HAP-1 (cell line): ENCODE results near the gene NECTIN4.

Source experiments
- DNase-seq, 2 experiments: peaks; one replicate each; pipeline ENCODE4 v3.0.0-alpha.2; 2016 to 2020; ENCODE audit warnings: low spot score in 2 of 2
- H3K27me3 ChIP-seq: fragments of 250-450 bp; sonication (Bioruptor Pico); 2 replicates; pipeline ENCODE4 v1.5.1; 2020; ENCODE audit warnings: low read depth, mild to moderate bottlenecking, moderate library complexity
- H3K36me3 ChIP-seq: fragments of 250-450 bp; sonication (Bioruptor Pico); replicated peaks from 2 replicates; pipeline ENCODE4 v1.5.1; 2020; ENCODE audit warnings: mild to moderate bottlenecking
- H3K4me1 ChIP-seq: fragments of 250-450 bp; sonication (Bioruptor Pico); 2 replicates; pipeline ENCODE4 v1.5.1; 2020; ENCODE audit warnings: mild to moderate bottlenecking
- H3K4me3 ChIP-seq: fragments of 250-450 bp; sonication (Bioruptor Pico); 2 replicates; pipeline ENCODE4 v1.5.1; 2020; ENCODE audit warnings: mild to moderate bottlenecking, moderate library complexity
- H3K9me3 ChIP-seq: fragments of 250-450 bp; sonication (Bioruptor Pico); 2 replicates; pipeline ENCODE4 v1.5.1; 2020; ENCODE audit warnings: mild to moderate bottlenecking, moderate library complexity
- in situ Hi-C: fragments of 300-500 bp; cut with MboI; formaldehyde crosslinking; loops from 3 replicates; pipeline ENCODE4 v1.14.3; 2020; ENCODE audit warnings: low sequenced_read_pairs, inconsistent platforms, mixed read lengths

NECTIN4 gene

GRCh38 chr1:161047436-161048420 lies 41.6 kb downstream of the NECTIN4 start:
- H3K9me3 ChIP-seq: peaks cover 9% of the 10 kb centered on the region
- peaks cover 6% of the 10 kb centered on the region for H3K36me3 ChIP-seq
- no peak overlapping the region for H3K4me3 ChIP-seq
- H3K4me1 ChIP-seq: peaks cover 9% of the 10 kb centered on the region
- DNase-seq: no peak
- H3K27me3 ChIP-seq: no peaks in the 10 kb centered on the region
- in situ Hi-C loops: no loop called here

- H3K4me1 ChIP-seq: peaks cover 9% of the 10 kb centered on the region
- peaks cover 9% of the 10 kb centered on the region for H3K9me3 ChIP-seq
- H3K27me3 ChIP-seq: no peaks in the 10 kb centered on the region
- H3K36me3 ChIP-seq: peaks cover 14% of the 10 kb centered on the region
- no peak overlapping the region for H3K4me3 ChIP-seq
- no peak for DNase-seq
- in situ Hi-C loops: no loop called here
Observed at GRCh38 chr1:161046605-161047228, 42.6 kb downstream of the NECTIN4 start.

- H3K36me3 ChIP-seq: peaks cover 22% of the 10 kb centered on the region
Observed at GRCh38 chr1:161045736-161046604, 43.4 kb downstream of the NECTIN4 start, which contains the start of gene USF1. Gene USF1, minus strand, starts transcription at chr1:161045977. Its CDS starts 2,702 bp downstream, at chr1:161043275.

GRCh38 chr1:161044908-161045735 lies 44.2 kb downstream of the NECTIN4 start:
- H3K36me3 ChIP-seq: peaks cover 30% of the 10 kb centered on the region
- no peaks in the 10 kb centered on the region for H3K27me3 ChIP-seq
- in situ Hi-C loops: no loop called here

More at GRCh38 chr1:161045736-161046604, 43.4 kb downstream of the NECTIN4 start, which contains the start of gene USF1:
- peaks cover 9% of the 10 kb centered on the region for H3K9me3 ChIP-seq
- H3K4me1 ChIP-seq: peaks cover 9% of the 10 kb centered on the region
- no peaks in the 10 kb centered on the region for H3K27me3 ChIP-seq
- peak within 1 kb of the TSS; percentile 65 for H3K4me3 ChIP-seq
- in situ Hi-C loops: no loop called here
- DNase-seq: peak; percentile 91 to 93

GRCh38 chr1:161044535-161044907 lies 44.8 kb downstream of the NECTIN4 start:
- in situ Hi-C loops: no loop called here
- peak; percentile 19 to 43 for DNase-seq
- peaks cover 36% of the 10 kb centered on the region for H3K36me3 ChIP-seq
- H3K27me3 ChIP-seq: no peaks in the 10 kb centered on the region
- peaks cover 9% of the 10 kb centered on the region for H3K9me3 ChIP-seq
- peak overlapping the region; percentile 65 for H3K4me3 ChIP-seq
- peaks cover 9% of the 10 kb centered on the region for H3K4me1 ChIP-seq

More at GRCh38 chr1:161044908-161045735, 44.2 kb downstream of the NECTIN4 start:
- Histone ChIP-seq H3K4me1 (peaks cover 9% of the 10 kb centered on the region), H3K4me3 (peak overlapping the region; percentile 65), H3K9me3 (peaks cover 9% of the 10 kb centered on the region)
- peak; percentile 73 to 80 for DNase-seq

- no peaks in the 10 kb centered on the region for H3K9me3 ChIP-seq
- no peak overlapping the region for H3K4me3 ChIP-seq
- H3K36me3 ChIP-seq: peaks cover 38% of the 10 kb centered on the region
- peaks cover 15% of the 10 kb centered on the region for H3K4me1 ChIP-seq
- no peaks in the 10 kb centered on the region for H3K27me3 ChIP-seq
- no peak for DNase-seq
- in situ Hi-C loops: no loop called here
Observed at GRCh38 chr1:161039546-161039945, 49.8 kb downstream of the NECTIN4 start.

- peaks cover 38% of the 10 kb centered on the region for H3K36me3 ChIP-seq
- no peaks in the 10 kb centered on the region for H3K27me3 ChIP-seq
Observed at GRCh38 chr1:161039154-161039545, 50.2 kb downstream of the NECTIN4 start.

GRCh38 chr1:161038523-161039153 lies 50.7 kb downstream of the NECTIN4 start, which contains the start of gene TSTD1:
Gene TSTD1, minus strand, starts transcription at chr1:161038964. Its CDS starts 75 bp downstream, at chr1:161038889.
- DNase-seq: no peak
- H3K36me3 ChIP-seq: peaks cover 38% of the 10 kb centered on the region
- no peak within 1 kb of the TSS for H3K4me3 ChIP-seq
- in situ Hi-C loops: no loop called here
- H3K4me1 ChIP-seq: peaks cover 10% of the 10 kb centered on the region
- no peaks in the 10 kb centered on the region for H3K27me3 ChIP-seq
- no peaks in the 10 kb centered on the region for H3K9me3 ChIP-seq

More at GRCh38 chr1:161039154-161039545, 50.2 kb downstream of the NECTIN4 start:
- DNase-seq: no peak
- Histone ChIP-seq H3K9me3 (no peaks in the 10 kb centered on the region), H3K4me3 (no peak overlapping the region), H3K4me1 (peaks cover 11% of the 10 kb centered on the region)
- in situ Hi-C loops: no loop called here

- no peak overlapping the region for H3K4me3 ChIP-seq
- H3K27me3 ChIP-seq: no peaks in the 10 kb centered on the region
- H3K36me3 ChIP-seq: peaks cover 34% of the 10 kb centered on the region
- in situ Hi-C loops: no loop called here
- no peaks in the 10 kb centered on the region for H3K9me3 ChIP-seq
- H3K4me1 ChIP-seq: peaks cover 10% of the 10 kb centered on the region
- DNase-seq: no peak
Observed at GRCh38 chr1:161037661-161038522, 51.5 kb downstream of the NECTIN4 start.

GRCh38 chr1:161033751-161034150 lies 55.6 kb downstream of the NECTIN4 start:
- Histone ChIP-seq H3K4me3 (no peak overlapping the region), H3K36me3 (no peaks in the 10 kb centered on the region), H3K27me3 (no peaks in the 10 kb centered on the region), H3K9me3 (no peaks in the 10 kb centered on the region), H3K4me1 (peaks cover 10% of the 10 kb centered on the region)
- no peak for DNase-seq
- in situ Hi-C loops: no loop called here

GRCh38 chr1:161032409-161032808 lies 56.9 kb downstream of the NECTIN4 start:
- Histone ChIP-seq H3K9me3 (no peaks in the 10 kb centered on the region; the same call in 1 of the 2 replicates), H3K27me3 (no peaks in the 10 kb centered on the region), H3K4me3 (no peak overlapping the region), H3K4me1 (peaks cover 10% of the 10 kb centered on the region), H3K36me3 (no peaks in the 10 kb centered on the region)
- in situ Hi-C loops: no loop called here
- no peak for DNase-seq
